GM23338 (cell line): Measurements from ENCODE around the gene MAP3K14. TPM values are rescaled to one million over a fixed set of nuclear protein-coding genes. Genes with fewer than 3 reads are reported as not detected.

Experiments
- ATAC-seq: fragments of 200-7000 bp; cut with Tn5 transposase; 3 replicates; pipeline ENCODE4 v1.9.1; 2020
- DNase-seq: peaks from one replicate; pipeline ENCODE4 v3.0.0-alpha.2; 2015; ENCODE audit warnings: low spot score
- H2AFZ ChIP-seq: fragments of 200-600 bp; sonication (generic); 2 replicates; pipeline ENCODE4 v1.8.0; 2016; ENCODE audit warnings: antibody characterized with exemption, mild to moderate bottlenecking, moderate library complexity
- H3F3A ChIP-seq: fragments of 200-600 bp; sonication (generic); replicated peaks from 2 replicates; pipeline ENCODE4 v1.8.0; 2017; ENCODE audit warnings: antibody characterized with exemption, mixed run types, low read depth
- H3K27ac ChIP-seq: fragments of 200-600 bp; sonication (generic); 2 replicates; pipeline ENCODE4 v1.6.1; 2016; ENCODE audit warnings: low read depth
- H3K27me3 ChIP-seq: fragments of 200-600 bp; sonication (generic); 2 replicates; pipeline ENCODE4 v1.8.0; 2016; ENCODE audit warnings: mild to moderate bottlenecking, mixed run types, moderate library complexity; ENCODE audit not compliant: insufficient read depth
- H3K36me3 ChIP-seq: fragments of 200-600 bp; sonication (generic); 2 replicates; pipeline ENCODE4 v1.8.0; 2016; ENCODE audit warnings: mild to moderate bottlenecking; ENCODE audit not compliant: insufficient read depth
- H3K4me1 ChIP-seq: fragments of 200-600 bp; sonication (generic); 2 replicates; pipeline ENCODE4 v1.8.0; 2016; ENCODE audit warnings: mild to moderate bottlenecking, moderate library complexity; ENCODE audit not compliant: insufficient read depth
- H3K4me2 ChIP-seq: fragments of 200-600 bp; sonication (generic); 2 replicates; pipeline ENCODE4 v1.7.1; 2017; ENCODE audit warnings: mixed run types
- H3K4me3 ChIP-seq: fragments of 200-600 bp; sonication (generic); 2 replicates; pipeline ENCODE4 v1.6.1; 2016; ENCODE audit warnings: mixed run types
- H3K79me2 ChIP-seq: fragments of 200-600 bp; sonication (generic); replicated peaks from 2 replicates; pipeline ENCODE4 v1.8.0; 2017; ENCODE audit warnings: mild to moderate bottlenecking; ENCODE audit not compliant: insufficient read depth
- H3K9me2 ChIP-seq: fragments of 200-600 bp; sonication (generic); 2 replicates; pipeline ENCODE4 v1.8.0; 2017; ENCODE audit not compliant: insufficient read depth
- H4K20me1 ChIP-seq: fragments of 200-600 bp; sonication (generic); replicated peaks from 2 replicates; pipeline ENCODE4 v1.8.0; 2017; ENCODE audit warnings: mild to moderate bottlenecking; ENCODE audit not compliant: insufficient read depth
- H3K27ac Mint-ChIP-seq: 2 replicates; pipeline ENCODE4 v1.8.0; 2020; ENCODE audit warnings: inconsistent platforms, mild to moderate bottlenecking, moderate library complexity, mixed read lengths
- H3K27me3 Mint-ChIP-seq: 3 replicates; pipeline ENCODE4 v1.8.0; 2022; ENCODE audit warnings: low read depth, mild to moderate bottlenecking, moderate library complexity, mixed read lengths, inconsistent platforms; ENCODE audit not compliant: insufficient read depth, poor library complexity
- H3K36me3 Mint-ChIP-seq: 3 replicates; pipeline ENCODE4 v1.8.0; 2021; ENCODE audit warnings: low read depth, mild to moderate bottlenecking, inconsistent platforms, moderate library complexity, mixed read lengths
- H3K4me1 Mint-ChIP-seq: 3 replicates; pipeline ENCODE4 v1.8.0; 2020; ENCODE audit warnings: mild to moderate bottlenecking, inconsistent platforms, mixed read lengths
- H3K4me3 Mint-ChIP-seq: 3 replicates; pipeline ENCODE4 v1.8.0; 2021; ENCODE audit warnings: moderate library complexity, mild to moderate bottlenecking, inconsistent platforms, mixed read lengths
- H3K9me3 Mint-ChIP-seq: 3 replicates; pipeline ENCODE4 v1.8.0; 2020; ENCODE audit warnings: moderate library complexity, mild to moderate bottlenecking, inconsistent platforms, mixed read lengths
- CREB1 ChIP-seq: fragments of 250-450 bp; sonication (Bioruptor Pico); IDR thresholded peaks from 2 replicates; pipeline ENCODE4 v1.5.0; 2020; ENCODE audit warnings: low read depth, mild to moderate bottlenecking, moderate library complexity
- ETS1 ChIP-seq: IDR thresholded peaks from 2 replicates; pipeline ENCODE4 v1.6.1; 2016; ENCODE audit warnings: antibody characterized with exemption
- EZH2 ChIP-seq: fragments of 200-600 bp; sonication (generic); IDR thresholded peaks from one replicate; pipeline ENCODE4 v1.8.0; 2017; ENCODE audit warnings: antibody characterized with exemption, mild to moderate bottlenecking, low read depth; ENCODE audit not compliant: unreplicated experiment
- EZH2phosphoT487 ChIP-seq: fragments of 200-600 bp; sonication (generic); IDR thresholded peaks from one replicate; pipeline ENCODE4 v1.8.1; 2018; ENCODE audit warnings: antibody characterized with exemption; ENCODE audit not compliant: unreplicated experiment
- JUNB ChIP-seq: IDR thresholded peaks from one replicate; pipeline ENCODE4 v1.6.1; 2016; ENCODE audit warnings: antibody characterized with exemption; ENCODE audit not compliant: unreplicated experiment
- NANOG ChIP-seq: IDR thresholded peaks from 2 replicates; pipeline ENCODE4 v1.6.1; 2016; ENCODE audit warnings: antibody characterized with exemption, borderline replicate concordance
- POLR2AphosphoS5 ChIP-seq: IDR thresholded peaks from 2 replicates; pipeline ENCODE4 v1.6.1; 2016; ENCODE audit warnings: antibody characterized with exemption, low read depth
- STAT1 ChIP-seq: IDR thresholded peaks from one replicate; pipeline ENCODE4 v1.6.1; 2016; ENCODE audit warnings: antibody characterized with exemption; ENCODE audit not compliant: unreplicated experiment
- ZNF114 ChIP-seq: fragments of 250-450 bp; sonication (Bioruptor Pico); IDR thresholded peaks from 2 replicates; pipeline ENCODE4 v1.5.0; 2020; ENCODE audit warnings: mild to moderate bottlenecking, moderate library complexity
- ZNF331 ChIP-seq: fragments of 250-450 bp; sonication (Bioruptor Pico); IDR thresholded peaks from 2 replicates; pipeline ENCODE4 v1.5.0; 2020; ENCODE audit warnings: low read depth, mild to moderate bottlenecking, moderate library complexity
- polyA plus RNA-seq: library from polyadenylated mRNA; unstranded; fragments of >200 nt; fragmentation: Nextera tagmentation; extraction: Ambion mirVana; gene quantifications from 2 replicates; pipeline ENCODE4 v1.2.1, GENCODE V29; 2016
- total RNA-seq: library from RNA; depleted of rRNA; stranded (reverse); fragments of >200 nt; shearing (Covaris generic); gene quantifications from 2 replicates; pipeline ENCODE4 v1.2.3, GENCODE V29; 2014
- TF ChIP-seq, protein P1 (sequence below): IDR thresholded peaks from one replicate; pipeline ENCODE4 v1.6.1; 2018; ENCODE audit warnings: antibody characterized with exemption; ENCODE audit not compliant: unreplicated experiment
- TF ChIP-seq, protein P2 (sequence below): fragments of 250-450 bp; sonication (Bioruptor Pico); IDR thresholded peaks from 2 replicates; pipeline ENCODE4 v1.5.0; 2020; ENCODE audit warnings: mild to moderate bottlenecking, moderate library complexity
- TF ChIP-seq, protein P3 (sequence below), 2 experiments: fragments of 200-600 bp in 1 of 2; sonication (generic) in 1 of 2; conservative IDR thresholded peaks; 2 replicates each; pipeline versions ENCODE4 v1.5.1 to v1.6.1; 2016 to 2017; ENCODE audit warnings: antibody characterized with exemption in 2 of 2, low read depth in 2 of 2, mild to moderate bottlenecking in 2 of 2, moderate library complexity in 1 of 2

MAP3K14 gene
- total and polyA plus RNA-seq, 2 experiments from 2014 or later, result 1.3 to 4.9 TPM

- no peaks in the 10 kb centered on the region for H3K27me3 ChIP-seq
- no peak overlapping the region for H3K4me2 ChIP-seq
- Mint-ChIP-seq H3K9me3 (no peaks in the 10 kb centered on the region), H3K27me3 (peaks cover 6% of the 10 kb centered on the region), H3K27ac (no peak overlapping the region), H3K4me1 (peaks cover 15% of the 10 kb centered on the region; the same call in 2 of the 3 replicates), H3K4me3 (no peak overlapping the region), H3K36me3 (no peaks in the 10 kb centered on the region; the same call in 1 of the 3 replicates)
- no peak overlapping the region for H3K4me3 ChIP-seq
- H3K79me2 ChIP-seq, result peaks cover 32% of the 10 kb centered on the region
- no peak overlapping the region for H3K27ac ChIP-seq
- DNase-seq, result no peak
- H2AFZ ChIP-seq, result no peak overlapping the region
- peaks cover 8% of the 10 kb centered on the region; the same call in 1 of the 2 replicates for H3K4me1 ChIP-seq
- H3K9me2 ChIP-seq, result no peaks in the 10 kb centered on the region
- no peaks in the 10 kb centered on the region for H3K36me3 ChIP-seq
- no peaks in the 10 kb centered on the region for H3F3A ChIP-seq
- ATAC-seq, result no peak
- H4K20me1 ChIP-seq, result peaks cover 13% of the 10 kb centered on the region
- no peak for TF ChIP-seq STAT1
- no peak for TF ChIP-seq ZNF331
- TF ChIP-seq EZH2, result no peak
- TF ChIP-seq, protein P1, sequence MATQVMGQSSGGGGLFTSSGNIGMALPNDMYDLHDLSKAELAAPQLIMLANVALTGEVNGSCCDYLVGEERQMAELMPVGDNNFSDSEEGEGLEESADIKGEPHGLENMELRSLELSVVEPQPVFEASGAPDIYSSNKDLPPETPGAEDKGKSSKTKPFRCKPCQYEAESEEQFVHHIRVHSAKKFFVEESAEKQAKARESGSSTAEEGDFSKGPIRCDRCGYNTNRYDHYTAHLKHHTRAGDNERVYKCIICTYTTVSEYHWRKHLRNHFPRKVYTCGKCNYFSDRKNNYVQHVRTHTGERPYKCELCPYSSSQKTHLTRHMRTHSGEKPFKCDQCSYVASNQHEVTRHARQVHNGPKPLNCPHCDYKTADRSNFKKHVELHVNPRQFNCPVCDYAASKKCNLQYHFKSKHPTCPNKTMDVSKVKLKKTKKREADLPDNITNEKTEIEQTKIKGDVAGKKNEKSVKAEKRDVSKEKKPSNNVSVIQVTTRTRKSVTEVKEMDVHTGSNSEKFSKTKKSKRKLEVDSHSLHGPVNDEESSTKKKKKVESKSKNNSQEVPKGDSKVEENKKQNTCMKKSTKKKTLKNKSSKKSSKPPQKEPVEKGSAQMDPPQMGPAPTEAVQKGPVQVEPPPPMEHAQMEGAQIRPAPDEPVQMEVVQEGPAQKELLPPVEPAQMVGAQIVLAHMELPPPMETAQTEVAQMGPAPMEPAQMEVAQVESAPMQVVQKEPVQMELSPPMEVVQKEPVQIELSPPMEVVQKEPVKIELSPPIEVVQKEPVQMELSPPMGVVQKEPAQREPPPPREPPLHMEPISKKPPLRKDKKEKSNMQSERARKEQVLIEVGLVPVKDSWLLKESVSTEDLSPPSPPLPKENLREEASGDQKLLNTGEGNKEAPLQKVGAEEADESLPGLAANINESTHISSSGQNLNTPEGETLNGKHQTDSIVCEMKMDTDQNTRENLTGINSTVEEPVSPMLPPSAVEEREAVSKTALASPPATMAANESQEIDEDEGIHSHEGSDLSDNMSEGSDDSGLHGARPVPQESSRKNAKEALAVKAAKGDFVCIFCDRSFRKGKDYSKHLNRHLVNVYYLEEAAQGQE, result no peak
- no peak for TF ChIP-seq ZNF114 (CRISPR knock-in tag)
- TF ChIP-seq EZH2phosphoT487, result no peak
- TF ChIP-seq, protein P2, sequence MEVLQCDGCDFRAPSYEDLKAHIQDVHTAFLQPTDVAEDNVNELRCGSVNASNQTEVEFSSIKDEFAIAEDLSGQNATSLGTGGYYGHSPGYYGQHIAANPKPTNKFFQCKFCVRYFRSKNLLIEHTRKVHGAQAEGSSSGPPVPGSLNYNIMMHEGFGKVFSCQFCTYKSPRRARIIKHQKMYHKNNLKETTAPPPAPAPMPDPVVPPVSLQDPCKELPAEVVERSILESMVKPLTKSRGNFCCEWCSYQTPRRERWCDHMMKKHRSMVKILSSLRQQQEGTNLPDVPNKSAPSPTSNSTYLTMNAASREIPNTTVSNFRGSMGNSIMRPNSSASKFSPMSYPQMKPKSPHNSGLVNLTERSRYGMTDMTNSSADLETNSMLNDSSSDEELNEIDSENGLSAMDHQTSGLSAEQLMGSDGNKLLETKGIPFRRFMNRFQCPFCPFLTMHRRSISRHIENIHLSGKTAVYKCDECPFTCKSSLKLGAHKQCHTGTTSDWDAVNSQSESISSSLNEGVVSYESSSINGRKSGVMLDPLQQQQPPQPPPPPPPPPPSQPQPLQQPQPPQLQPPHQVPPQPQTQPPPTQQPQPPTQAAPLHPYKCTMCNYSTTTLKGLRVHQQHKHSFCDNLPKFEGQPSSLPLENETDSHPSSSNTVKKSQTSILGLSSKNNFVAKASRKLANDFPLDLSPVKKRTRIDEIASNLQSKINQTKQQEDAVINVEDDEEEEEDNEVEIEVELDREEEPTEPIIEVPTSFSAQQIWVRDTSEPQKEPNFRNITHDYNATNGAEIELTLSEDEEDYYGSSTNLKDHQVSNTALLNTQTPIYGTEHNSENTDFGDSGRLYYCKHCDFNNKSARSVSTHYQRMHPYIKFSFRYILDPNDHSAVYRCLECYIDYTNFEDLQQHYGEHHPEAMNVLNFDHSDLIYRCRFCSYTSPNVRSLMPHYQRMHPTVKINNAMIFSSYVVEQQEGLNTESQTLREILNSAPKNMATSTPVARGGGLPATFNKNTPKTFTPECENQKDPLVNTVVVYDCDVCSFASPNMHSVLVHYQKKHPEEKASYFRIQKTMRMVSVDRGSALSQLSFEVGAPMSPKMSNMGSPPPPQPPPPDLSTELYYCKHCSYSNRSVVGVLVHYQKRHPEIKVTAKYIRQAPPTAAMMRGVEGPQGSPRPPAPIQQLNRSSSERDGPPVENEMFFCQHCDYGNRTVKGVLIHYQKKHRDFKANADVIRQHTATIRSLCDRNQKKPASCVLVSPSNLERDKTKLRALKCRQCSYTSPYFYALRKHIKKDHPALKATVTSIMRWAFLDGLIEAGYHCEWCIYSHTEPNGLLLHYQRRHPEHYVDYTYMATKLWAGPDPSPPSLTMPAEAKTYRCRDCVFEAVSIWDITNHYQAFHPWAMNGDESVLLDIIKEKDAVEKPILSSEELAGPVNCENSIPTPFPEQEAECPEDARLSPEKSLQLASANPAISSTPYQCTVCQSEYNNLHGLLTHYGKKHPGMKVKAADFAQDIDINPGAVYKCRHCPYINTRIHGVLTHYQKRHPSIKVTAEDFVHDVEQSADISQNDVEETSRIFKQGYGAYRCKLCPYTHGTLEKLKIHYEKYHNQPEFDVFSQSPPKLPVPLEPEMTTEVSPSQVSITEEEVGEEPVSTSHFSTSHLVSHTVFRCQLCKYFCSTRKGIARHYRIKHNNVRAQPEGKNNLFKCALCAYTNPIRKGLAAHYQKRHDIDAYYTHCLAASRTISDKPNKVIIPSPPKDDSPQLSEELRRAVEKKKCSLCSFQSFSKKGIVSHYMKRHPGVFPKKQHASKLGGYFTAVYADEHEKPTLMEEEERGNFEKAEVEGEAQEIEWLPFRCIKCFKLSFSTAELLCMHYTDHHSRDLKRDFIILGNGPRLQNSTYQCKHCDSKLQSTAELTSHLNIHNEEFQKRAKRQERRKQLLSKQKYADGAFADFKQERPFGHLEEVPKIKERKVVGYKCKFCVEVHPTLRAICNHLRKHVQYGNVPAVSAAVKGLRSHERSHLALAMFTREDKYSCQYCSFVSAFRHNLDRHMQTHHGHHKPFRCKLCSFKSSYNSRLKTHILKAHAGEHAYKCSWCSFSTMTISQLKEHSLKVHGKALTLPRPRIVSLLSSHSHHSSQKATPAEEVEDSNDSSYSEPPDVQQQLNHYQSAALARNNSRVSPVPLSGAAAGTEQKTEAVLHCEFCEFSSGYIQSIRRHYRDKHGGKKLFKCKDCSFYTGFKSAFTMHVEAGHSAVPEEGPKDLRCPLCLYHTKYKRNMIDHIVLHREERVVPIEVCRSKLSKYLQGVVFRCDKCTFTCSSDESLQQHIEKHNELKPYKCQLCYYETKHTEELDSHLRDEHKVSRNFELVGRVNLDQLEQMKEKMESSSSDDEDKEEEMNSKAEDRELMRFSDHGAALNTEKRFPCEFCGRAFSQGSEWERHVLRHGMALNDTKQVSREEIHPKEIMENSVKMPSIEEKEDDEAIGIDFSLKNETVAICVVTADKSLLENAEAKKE, result no peak
- no peak for TF ChIP-seq JUNB
- TF ChIP-seq CREB1 (CRISPR knock-in tag), result no peak
- no peak for TF ChIP-seq POLR2AphosphoS5
- TF ChIP-seq, protein P3, sequence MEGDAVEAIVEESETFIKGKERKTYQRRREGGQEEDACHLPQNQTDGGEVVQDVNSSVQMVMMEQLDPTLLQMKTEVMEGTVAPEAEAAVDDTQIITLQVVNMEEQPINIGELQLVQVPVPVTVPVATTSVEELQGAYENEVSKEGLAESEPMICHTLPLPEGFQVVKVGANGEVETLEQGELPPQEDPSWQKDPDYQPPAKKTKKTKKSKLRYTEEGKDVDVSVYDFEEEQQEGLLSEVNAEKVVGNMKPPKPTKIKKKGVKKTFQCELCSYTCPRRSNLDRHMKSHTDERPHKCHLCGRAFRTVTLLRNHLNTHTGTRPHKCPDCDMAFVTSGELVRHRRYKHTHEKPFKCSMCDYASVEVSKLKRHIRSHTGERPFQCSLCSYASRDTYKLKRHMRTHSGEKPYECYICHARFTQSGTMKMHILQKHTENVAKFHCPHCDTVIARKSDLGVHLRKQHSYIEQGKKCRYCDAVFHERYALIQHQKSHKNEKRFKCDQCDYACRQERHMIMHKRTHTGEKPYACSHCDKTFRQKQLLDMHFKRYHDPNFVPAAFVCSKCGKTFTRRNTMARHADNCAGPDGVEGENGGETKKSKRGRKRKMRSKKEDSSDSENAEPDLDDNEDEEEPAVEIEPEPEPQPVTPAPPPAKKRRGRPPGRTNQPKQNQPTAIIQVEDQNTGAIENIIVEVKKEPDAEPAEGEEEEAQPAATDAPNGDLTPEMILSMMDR (conservative IDR thresholded peaks at IDR 0.05; ENCODE audit: low read depth in 2 of 2), result no peak
- no peak for TF ChIP-seq ETS1
- TF ChIP-seq NANOG, result no peak
Measured at GRCh38 chr17:45308016-45308365, 8.8 kb downstream of the MAP3K14 start.
